ENCODE data around the gene VPS37C. TPM values are rescaled to one million over a fixed set of nuclear protein-coding genes. Genes with fewer than 3 reads are reported as not detected.

VPS37C gene
- total RNA-seq, 1 donor from 2014 or later, result 30.2 TPM

DNA sequence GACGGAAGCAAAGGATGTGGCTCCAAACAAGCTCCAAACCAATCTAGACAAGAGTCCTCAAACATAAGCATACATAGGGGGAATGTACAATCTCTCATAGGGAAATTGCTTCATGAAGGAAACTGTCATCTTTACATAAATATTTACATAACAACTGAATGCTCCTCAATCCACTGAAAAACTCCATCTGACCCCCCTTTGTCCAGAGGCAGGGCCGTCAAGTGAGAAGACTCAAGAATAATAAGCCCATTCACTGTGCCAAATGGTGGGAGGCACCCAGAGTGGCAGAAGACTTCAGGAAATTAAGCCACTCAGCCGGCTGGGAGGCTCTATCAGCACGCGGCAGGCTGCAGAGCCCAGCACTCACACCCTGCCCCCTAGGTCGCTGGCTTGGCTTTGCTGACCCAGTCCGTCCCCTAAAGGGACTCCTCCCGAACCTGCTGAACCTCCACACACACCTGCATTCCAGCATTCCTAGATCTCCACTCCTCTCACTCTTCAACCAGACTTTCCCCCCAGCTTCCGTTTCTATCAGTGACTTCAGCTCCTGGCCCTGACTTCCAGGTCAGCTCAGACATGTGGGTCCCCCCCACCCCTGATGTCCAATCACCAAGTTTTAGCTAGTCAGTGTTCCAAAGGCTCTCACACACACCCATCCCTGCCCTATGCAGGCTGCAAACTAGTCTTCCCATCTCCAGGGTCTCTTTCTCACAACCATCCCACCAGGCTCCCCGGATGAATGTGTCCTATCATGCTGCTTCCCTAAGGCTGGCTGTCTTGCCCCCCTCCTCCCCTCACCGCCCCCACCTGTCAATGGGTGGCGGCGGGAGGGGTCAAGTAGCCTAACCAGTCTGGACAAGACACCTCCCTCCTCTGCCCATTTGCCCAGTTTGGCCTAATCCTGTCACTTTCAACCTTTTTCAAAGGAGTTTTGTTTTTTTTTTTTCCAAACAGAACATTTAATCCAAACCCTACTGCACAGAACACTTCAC is 11.3 kb downstream of the VPS37C start:
- intact Hi-C loops (cut with DNase I), result no loop called here
- DNase-seq (peak; percentile 60), ATAC-seq (peak; percentile 80)
- Histone ChIP-seq H3K27me3 (no peaks in the 10 kb centered on the region), H3K9me3 (no peaks in the 10 kb centered on the region), H3K27ac (peak overlapping the region; percentile 34), H3K36me3 (no peaks in the 10 kb centered on the region), H3K4me1 (peaks cover 36% of the 10 kb centered on the region), H3K4me3 (no peak overlapping the region)
- TF ChIP-seq, protein P1, sequence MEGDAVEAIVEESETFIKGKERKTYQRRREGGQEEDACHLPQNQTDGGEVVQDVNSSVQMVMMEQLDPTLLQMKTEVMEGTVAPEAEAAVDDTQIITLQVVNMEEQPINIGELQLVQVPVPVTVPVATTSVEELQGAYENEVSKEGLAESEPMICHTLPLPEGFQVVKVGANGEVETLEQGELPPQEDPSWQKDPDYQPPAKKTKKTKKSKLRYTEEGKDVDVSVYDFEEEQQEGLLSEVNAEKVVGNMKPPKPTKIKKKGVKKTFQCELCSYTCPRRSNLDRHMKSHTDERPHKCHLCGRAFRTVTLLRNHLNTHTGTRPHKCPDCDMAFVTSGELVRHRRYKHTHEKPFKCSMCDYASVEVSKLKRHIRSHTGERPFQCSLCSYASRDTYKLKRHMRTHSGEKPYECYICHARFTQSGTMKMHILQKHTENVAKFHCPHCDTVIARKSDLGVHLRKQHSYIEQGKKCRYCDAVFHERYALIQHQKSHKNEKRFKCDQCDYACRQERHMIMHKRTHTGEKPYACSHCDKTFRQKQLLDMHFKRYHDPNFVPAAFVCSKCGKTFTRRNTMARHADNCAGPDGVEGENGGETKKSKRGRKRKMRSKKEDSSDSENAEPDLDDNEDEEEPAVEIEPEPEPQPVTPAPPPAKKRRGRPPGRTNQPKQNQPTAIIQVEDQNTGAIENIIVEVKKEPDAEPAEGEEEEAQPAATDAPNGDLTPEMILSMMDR (IDR thresholded peaks at IDR 0.05), result no peak

DNA sequence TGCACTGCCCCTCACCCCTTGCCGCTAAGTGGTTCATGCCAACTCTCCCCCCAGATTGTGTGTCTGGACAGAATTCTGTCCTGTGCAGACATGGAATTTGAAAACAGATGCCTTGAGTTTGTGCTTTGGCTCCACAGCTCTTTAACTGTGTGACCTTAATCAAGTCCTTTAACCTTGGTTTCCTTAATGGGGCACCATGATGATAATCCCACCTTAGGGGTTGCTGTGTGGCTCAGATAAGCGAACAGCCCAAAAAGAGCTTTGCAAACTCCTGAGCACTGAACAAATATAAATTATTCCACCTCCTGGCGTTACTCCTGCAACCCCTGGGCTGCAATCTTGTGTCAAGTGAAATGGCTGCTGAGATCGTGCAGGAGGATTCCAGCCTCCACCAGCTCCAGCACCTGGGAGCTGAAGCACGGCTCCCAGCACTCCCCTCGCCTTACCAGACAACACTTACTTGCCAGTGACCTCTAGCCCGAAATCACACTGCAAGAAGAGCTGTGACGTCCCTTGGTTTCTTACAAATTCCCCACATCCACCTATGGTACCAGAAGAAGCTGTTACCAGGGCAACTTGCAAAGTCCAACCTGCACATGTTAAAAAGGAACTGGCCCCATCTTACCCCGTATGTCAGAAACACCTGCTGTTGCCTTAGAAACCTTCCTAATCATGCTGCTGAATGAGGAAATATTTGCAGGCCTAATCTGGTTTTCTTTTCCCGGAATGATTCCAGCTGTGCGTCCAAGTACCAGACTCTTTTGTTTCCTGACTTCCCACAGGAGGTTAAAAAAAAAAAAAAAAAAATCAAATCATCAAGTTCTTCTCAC is 13.2 kb downstream of the VPS37C start:
- Histone ChIP-seq H3K4me3 (no peak overlapping the region), H3K27ac (no peak overlapping the region), H3K4me1 (peaks cover 33% of the 10 kb centered on the region), H3K36me3 (no peaks in the 10 kb centered on the region), H3K27me3 (no peaks in the 10 kb centered on the region), H3K9me3 (no peaks in the 10 kb centered on the region)
- no peak for ATAC-seq
- intact Hi-C loops (cut with DNase I), result no loop called here
- peak; percentile 17 for DNase-seq
- TF ChIP-seq, protein P1 (IDR thresholded peaks at IDR 0.05), result no peak

DNA sequence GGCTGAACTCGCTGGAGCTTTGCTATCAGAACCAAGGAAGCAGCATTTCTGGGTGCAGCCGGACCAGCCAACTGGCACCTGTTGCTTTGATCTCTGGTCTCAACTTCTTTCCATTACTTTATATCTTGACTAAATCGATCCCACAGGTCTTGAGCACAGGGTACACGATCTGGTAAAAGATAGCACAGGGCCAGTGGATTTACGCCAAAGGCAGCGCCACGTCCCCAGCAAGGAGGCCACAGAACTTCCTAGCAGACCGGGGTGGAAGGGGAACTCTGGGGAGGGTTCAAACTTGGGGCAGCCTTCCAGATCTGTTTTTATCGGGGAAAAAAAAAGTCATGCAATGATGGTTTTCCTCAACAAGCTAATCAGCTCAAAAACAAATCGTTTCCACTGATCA is 14.0 kb downstream of the VPS37C start:
- H3K27me3 ChIP-seq, result no peaks in the 10 kb centered on the region
- ATAC-seq, result no peak
- no peaks in the 10 kb centered on the region for H3K9me3 ChIP-seq
- DNase-seq, result peak; percentile 39
- TF ChIP-seq, protein P1 (IDR thresholded peaks at IDR 0.05), result no peak
- H3K27ac ChIP-seq, result no peak overlapping the region
- intact Hi-C loops (cut with DNase I), result no loop called here
- no peak overlapping the region for H3K4me3 ChIP-seq
- H3K36me3 ChIP-seq, result no peaks in the 10 kb centered on the region
- peaks cover 25% of the 10 kb centered on the region for H3K4me1 ChIP-seq

DNA sequence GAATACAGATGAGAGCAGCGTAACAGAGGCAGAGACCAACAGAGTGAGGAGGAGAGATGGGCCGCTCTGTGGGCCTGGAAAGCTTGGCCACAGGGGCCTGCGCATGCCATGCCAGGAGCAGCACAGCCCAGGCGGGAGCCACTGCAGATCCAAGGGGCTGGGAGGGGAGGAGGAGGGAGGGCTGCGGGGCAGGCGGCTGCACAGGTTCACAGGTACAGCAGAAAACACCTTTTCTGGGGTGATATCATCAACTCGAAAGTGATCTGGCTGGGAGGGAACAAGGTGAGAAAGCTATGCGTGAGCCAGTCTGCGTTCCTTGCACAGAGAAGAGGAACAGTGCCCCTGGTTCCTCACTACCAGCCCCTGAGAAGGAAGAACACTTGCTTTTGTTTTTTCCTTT is 14.8 kb downstream of the VPS37C start:
- no peaks in the 10 kb centered on the region for H3K9me3 ChIP-seq
- H3K27me3 ChIP-seq, result no peaks in the 10 kb centered on the region
- ATAC-seq (no peak), DNase-seq (peak; percentile 51)
- TF ChIP-seq, protein P1 (IDR thresholded peaks at IDR 0.05), result no peak
- no peaks in the 10 kb centered on the region for H3K36me3 ChIP-seq
- no peak overlapping the region for H3K4me3 ChIP-seq
- intact Hi-C loops (cut with DNase I), result no loop called here
- no peak overlapping the region for H3K27ac ChIP-seq
- peaks cover 26% of the 10 kb centered on the region for H3K4me1 ChIP-seq

DNA sequence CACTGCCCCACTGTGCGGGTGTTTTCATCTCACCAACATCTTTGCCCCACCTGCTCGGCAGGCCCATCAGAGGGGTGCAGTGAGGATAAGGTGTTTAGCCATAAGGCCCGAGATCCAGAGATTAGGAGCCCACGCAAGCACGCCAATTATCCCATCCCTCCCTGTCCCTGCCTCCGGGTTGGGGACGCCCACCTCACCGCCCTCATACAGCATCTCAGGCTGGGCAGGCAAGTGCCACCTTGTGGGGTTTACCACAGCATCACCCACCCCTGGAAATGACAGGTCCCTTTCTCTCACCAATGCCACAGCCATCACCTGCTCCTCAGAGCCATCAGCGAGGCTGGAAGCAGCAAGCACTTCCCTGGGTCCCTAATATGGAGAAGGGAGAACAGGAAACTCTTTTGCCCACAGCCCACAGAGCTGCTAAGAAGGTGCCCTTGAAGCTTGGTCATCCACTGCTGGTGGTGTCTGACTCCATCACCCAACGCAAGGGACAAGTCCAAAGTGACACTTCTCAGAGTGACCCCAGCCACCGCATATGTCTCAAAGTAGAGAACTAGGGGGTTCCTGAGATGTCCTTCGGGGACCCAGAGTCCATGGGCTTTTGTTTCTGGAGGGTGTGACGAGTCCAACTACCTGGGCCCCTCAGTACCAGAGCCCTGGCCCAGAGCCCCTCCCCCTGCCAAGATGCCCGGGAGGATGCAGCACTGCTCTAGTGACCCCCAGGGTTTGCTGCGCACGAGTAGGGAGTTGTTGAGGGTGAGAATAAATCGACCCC is 15.8 kb downstream of the VPS37C start:
- intact Hi-C loops (cut with DNase I), result no loop called here
- no peaks in the 10 kb centered on the region for H3K36me3 ChIP-seq
- TF ChIP-seq, protein P1 (IDR thresholded peaks at IDR 0.05), result no peak
- H3K27me3 ChIP-seq, result no peaks in the 10 kb centered on the region
- H3K4me3 ChIP-seq, result no peak overlapping the region
- no peaks in the 10 kb centered on the region for H3K9me3 ChIP-seq
- H3K4me1 ChIP-seq, result peaks cover 22% of the 10 kb centered on the region
- DNase-seq, result peak; percentile 49
- ATAC-seq, result no peak
- no peak overlapping the region for H3K27ac ChIP-seq

Measured in upper lobe of right lung (tissue), 1 donor.